Measurements from ENCODE around the gene KCNIP4. TPM values are rescaled to one million over a fixed set of nuclear protein-coding genes. Genes with fewer than 3 reads are reported as not detected.

The KCNIP4 gene
- total and polyA plus RNA-seq, 2 donors (not counting 3 experiments of a cell fraction or from before 2014, with no cell fraction given), result not detected

DNA sequence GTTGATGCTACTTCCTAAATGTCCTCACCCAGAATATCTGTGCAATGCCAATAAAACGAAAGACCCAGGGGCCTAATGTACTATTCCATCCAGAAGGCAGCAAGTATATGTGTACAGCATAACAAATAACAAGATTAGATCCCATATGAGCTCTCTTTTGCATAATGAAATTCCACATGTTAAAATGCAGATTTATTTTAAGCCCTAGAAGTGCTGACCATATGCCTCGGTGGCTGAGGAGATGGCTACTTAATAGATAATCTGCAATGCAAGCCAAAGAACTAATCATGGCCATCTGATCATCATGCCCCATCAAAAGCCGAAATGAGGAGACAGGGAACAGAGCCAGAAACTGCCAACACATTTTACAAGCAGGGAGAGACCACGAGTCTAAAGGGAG lies 293.5 kb downstream of the KCNIP4 start:
- ChIA-PET CTCF (no interaction called here), POLR2A (no interaction called here)
- no peaks in the 10 kb centered on the region for H4K20me1 ChIP-seq (replicated peaks; ENCODE audit: control insufficient read depth, extremely low read depth, insufficient read depth, low read length)
- intact Hi-C loops (cut with micrococcal nuclease), result loop anchor here (10.0 kb wide), 2 partner anchors 70 to 140 kb away; no protein-coding TSS in a partner anchor
- H3K4me2 ChIP-seq (ENCODE audit: insufficient read depth, low read length), result no peak overlapping the region
- dilution Hi-C loops (cut with MboI; ENCODE audit: extremely low pct_ligation_motif_present, low sequenced_read_pairs), result no loop called here
- no peaks in the 10 kb centered on the region for H3K79me2 ChIP-seq (ENCODE audit: control insufficient read depth, insufficient read depth, low read length)
- no peak overlapping the region for H2AFZ ChIP-seq (ENCODE audit: low read depth, low read length)
- H3K4me3 ChIP-seq (replicated peaks in 1 of 3; ENCODE audit: insufficient read depth in 1 of 3, low read depth in 1 of 3, low read length in 3 of 3), result no peak overlapping the region
- no peak overlapping the region for H3K9ac ChIP-seq (replicated peaks; ENCODE audit: extremely low read depth, insufficient read depth, low read length)
- DNase-seq (ENCODE audit: low read depth, low spot score) (no peak), FAIRE-seq (no peak)
- no peaks in the 10 kb centered on the region for H3K27me3 ChIP-seq (ENCODE audit: control insufficient read depth in 2 of 2, insufficient read depth in 2 of 2, low read length in 2 of 2)
- H3K9me3 ChIP-seq (replicated peaks; ENCODE audit: control insufficient read depth, insufficient read depth, low read length), result no peaks in the 10 kb centered on the region
- H3K9me1 ChIP-seq (replicated peaks; ENCODE audit: control insufficient read depth, extremely low read depth, insufficient read depth, low read length), result no peaks in the 10 kb centered on the region
- no peak for TF ChIP-seq MAX (IDR thresholded peaks at IDR 0.05; ENCODE audit: insufficient read depth, insufficient read length)
- no peak for TF ChIP-seq FOS (IDR thresholded peaks at IDR 0.05; ENCODE audit: borderline replicate concordance, insufficient read depth, low read length)
- no peak for TF ChIP-seq POLR2AphosphoS5 (IDR thresholded peaks at IDR 0.05; ENCODE audit: insufficient read depth, low read depth, low read length)
- no peak for TF ChIP-seq EZH2 (IDR thresholded peaks at IDR 0.05; ENCODE audit: borderline replicate concordance, low read depth, low read length, severe bottlenecking)
- no peak for TF ChIP-seq GATA2 (IDR thresholded peaks at IDR 0.05; ENCODE audit: insufficient read depth, insufficient read length, low read depth, low read length)
- no peak for TF ChIP-seq JUN (IDR thresholded peaks at IDR 0.05; ENCODE audit: borderline replicate concordance, insufficient read depth, insufficient read length, low read depth)
- no peak for TF ChIP-seq MYC (IDR thresholded peaks at IDR 0.05; ENCODE audit: low read depth, low read length)
- no peak for TF ChIP-seq CTCF (IDR thresholded peaks at IDR 0.05; ENCODE audit: extremely low read depth in 1 of 2, insufficient read depth in 1 of 2, low read depth in 1 of 2, low read length in 2 of 2)
- TF ChIP-seq POLR2A (IDR thresholded peaks at IDR 0.05; ENCODE audit: low read depth, low read length), result no peak
- BruUV-seq (replicated peaks), result no TSS peak
- H3K4me1 ChIP-seq (ENCODE audit: control insufficient read depth, extremely low read depth, insufficient read depth, low read length), result peaks cover 11% of the 10 kb centered on the region
- H3K27ac ChIP-seq (ENCODE audit: insufficient read depth, low read depth, low read length), result no peak overlapping the region
- H3K36me3 ChIP-seq (ENCODE audit: control insufficient read depth in 2 of 2, extremely low read depth in 1 of 2, insufficient read depth in 2 of 2, low read length in 2 of 2), result no peaks in the 10 kb centered on the region

All from endothelial cell of umbilical vein (primary cell).